ENCODE measurements around the gene USP34. TPM values are rescaled to one million over a fixed set of nuclear protein-coding genes. Genes with fewer than 3 reads are reported as not detected.

USP34 gene
- total and polyA plus RNA-seq, 2 of the 8 experiments (the other 6 are each of a cell fraction or from before 2014, with no cell fraction given), result 56.7 to 91.7 TPM

GRCh38 chr2:61176755-61177726 is 293.8 kb downstream of the USP34 start (continued):
- TF ChIP-seq CHD7 (IDR thresholded peaks at IDR 0.05; ENCODE audit: insufficient replicate concordance, low read length) (no peak), MAX (IDR thresholded peaks at IDR 0.05) (peak; percentile 79), ASH2L (IDR thresholded peaks at IDR 0.05; ENCODE audit: low read length) (peak; percentile 69), RFX5 (IDR thresholded peaks at IDR 0.05; ENCODE audit: borderline replicate concordance, low read depth, low read length) (no peak), GTF2F1 (IDR thresholded peaks at IDR 0.05; ENCODE audit: borderline replicate concordance, low read depth, low read length) (peak; percentile 33; the same call in 1 of the 2 replicates), RBBP5 (IDR thresholded peaks at IDR 0.05; ENCODE audit: borderline replicate concordance, low read depth, low read length) (peak; percentile 82), TAF1 (IDR thresholded peaks at IDR 0.05; ENCODE audit: low read depth, low read length) (peak; percentile 65; the same call in 1 of the 2 replicates), ATF3 (IDR thresholded peaks at IDR 0.05; ENCODE audit: insufficient read depth, low read depth, low read length) (no peak)

Data from H1 (cell line).